Right forelimb (tissue), 1 donor: ENCODE results near the gene DNAJC18.
A peak's percentile ranks its signal among the peaks of the same experiment; 100 is the strongest.
"Not testable (repeated sequence)": the region's sequence is repeated elsewhere in the genome, so short reads cannot be mapped to it uniquely, and the experiment has no call there.

Source experiments
- DNase-seq: peaks from one replicate; pipeline ENCODE4 v3.0.0-alpha.2; 2018

DNAJC18 gene

DNA sequence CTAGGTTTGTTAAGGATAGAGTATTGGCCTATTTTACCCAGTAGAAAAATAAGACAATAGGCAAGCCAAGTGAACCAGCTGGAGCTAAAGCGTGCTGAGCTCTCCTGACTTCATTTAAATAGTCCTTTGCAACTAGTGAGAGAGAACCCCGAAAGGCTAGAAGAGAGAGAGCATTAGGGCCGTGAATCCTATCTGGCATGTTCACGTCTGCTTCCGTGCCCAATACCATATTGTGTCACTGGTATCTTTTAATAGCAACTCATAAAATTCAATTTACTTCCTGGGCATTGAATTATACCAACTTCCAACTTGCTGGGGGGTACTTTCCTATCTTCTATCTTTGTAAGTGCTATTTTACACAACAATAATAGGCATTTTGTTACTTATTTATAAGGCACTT is 13.8 kb downstream of the DNAJC18 start:
- DNase-seq, result no peak

- DNase-seq, result no peak
Observed at GRCh38 chr5:139422307-139422893, 16.9 kb downstream of the DNAJC18 start.

- DNase-seq, result no peak
Observed at GRCh38 chr5:139419226-139420192, 19.8 kb downstream of the DNAJC18 start.

- DNase-seq, result no peak
Observed at GRCh38 chr5:139418793-139419192, 20.5 kb downstream of the DNAJC18 start.

GRCh38 chr5:139417214-139417613 is 22.1 kb downstream of the DNAJC18 start:
- DNase-seq, result no peak

DNA sequence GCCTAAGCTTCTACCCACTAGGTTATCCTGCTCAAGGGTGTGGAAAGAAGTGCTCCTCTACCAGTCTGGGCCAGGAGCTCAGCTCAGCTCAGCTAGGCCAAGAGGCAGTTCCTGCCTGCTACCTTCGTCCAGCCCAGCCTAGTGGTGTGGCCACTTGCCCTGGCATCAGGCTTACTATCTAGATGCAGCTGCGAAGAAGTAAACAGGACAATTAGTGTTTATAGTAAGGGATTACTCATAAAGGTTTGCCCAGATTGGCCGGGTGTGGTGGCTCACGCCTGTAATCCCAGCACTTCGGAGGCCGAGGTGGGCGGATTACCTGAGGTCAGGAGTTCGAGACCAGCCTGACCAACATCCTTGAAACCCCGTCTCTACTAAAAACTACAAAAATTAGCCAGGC is 22.7 kb downstream of the DNAJC18 start:
- no peak for DNase-seq

- DNase-seq, result no peak
Observed at GRCh38 chr5:139415869-139416268, 23.5 kb downstream of the DNAJC18 start.

DNA sequence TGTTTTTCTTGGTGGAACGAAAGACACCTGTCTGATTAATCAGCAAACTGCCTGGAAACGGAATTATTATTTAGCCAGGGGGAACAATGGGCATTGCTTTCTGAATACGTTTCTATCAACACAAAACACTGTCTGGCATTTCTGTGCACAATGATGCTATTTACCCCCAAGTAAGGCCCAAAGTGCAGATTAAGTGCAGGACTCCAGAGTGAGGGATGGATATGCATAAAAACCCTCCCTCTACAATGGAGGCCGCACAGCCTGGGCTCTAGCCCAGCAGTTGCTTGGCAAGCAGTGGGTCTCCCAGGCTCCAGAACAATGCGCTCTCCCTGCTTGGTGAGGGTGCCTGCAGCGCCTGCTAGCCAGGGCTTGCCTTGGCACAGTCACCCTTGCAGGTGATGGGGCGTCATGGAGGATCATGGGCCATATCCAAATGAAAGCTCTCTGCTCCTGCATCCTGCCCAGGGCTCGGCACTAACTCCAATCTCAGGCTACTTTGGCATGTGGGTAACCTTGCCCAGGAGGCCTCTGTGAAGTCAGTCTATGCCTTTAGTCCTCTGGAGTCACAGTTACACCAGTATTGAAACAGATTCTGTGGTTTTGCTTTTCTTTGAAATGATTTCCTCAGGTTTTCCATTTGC is 24.0 kb downstream of the DNAJC18 start:
- no peak for DNase-seq

GRCh38 chr5:139414581-139415130 is 24.7 kb downstream of the DNAJC18 start:
- no peak for DNase-seq

DNA sequence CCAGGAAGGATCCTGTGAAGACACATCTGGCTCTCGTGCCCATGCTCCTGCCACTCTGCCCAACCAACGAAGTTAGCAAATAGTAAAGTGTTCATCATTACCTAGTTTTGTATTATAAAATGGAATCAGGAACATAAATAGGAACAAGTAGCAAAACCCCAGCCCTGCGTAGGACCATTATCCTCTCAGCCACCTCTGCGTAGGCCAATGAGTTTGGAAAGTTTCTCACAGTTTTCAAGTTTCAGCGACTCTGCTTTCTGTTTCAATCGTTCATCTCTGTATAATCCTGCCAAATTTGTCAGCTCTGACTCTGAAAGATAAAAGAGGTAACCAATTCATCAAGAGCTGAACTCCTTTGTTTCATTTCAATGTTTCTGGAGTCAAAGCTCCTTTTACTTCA is 25.4 kb downstream of the DNAJC18 start:
- DNase-seq, result no peak

DNA sequence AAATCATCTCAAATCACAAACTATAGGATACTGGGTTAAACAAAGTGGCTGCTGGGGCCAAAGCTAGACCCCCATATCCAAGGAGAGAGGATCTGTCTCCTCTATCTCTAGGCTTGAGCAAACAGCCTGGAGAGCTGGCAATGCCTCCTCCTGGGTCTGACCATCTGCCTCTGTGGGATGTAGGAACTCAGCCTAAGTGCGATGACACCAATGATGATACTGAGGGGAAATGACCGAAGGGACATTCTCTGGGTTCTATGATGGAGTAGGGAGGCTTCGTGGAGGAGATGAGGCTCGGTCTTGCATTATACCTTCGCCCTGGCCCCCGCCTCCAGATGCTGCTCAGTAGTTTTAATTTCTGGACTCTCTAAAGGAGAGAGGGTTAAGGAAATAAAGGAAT is 26.2 kb downstream of the DNAJC18 start:
- no peak for DNase-seq

GRCh38 chr5:139410993-139411828 is 28.1 kb downstream of the DNAJC18 start:
- no peak for DNase-seq

DNA sequence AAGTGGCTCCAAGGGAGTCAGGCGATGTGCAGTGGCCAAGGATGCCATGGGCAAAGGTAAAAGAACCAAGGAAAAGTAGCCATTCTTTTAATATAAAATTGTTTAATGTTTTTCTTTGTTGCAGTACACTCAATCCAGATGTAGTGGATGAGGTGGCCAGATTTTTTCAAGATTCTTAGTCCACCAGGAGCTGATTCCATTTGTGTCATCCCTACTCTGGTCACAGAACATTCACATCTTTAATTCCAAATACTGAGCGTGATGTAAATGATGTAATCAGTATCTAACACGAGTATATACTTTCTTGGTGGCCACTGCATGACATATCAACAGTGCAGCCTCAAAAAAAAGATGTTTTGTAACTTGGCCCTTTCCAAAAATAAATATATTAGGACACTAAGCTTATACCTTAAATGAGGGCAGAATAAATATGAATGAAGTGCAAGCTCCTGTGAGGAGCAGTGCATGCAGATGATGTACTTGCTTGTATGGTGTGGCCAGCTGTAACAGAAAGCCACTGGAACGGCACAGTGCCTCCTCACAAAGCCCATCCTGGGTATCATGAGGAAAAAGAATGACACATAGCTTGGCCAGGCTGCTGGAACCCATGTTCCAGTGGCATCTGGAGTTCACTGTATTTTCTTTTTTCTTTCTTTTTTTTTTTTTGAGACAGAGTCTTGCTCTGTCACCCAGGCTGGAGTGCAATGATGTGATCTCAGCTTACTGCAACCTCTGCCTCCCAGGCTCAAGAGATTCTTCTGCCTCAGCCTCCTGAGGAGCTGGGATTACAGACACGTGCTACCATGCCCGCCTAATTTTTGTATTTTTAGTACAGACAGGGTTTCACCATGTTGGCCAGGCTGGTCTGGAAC is 29.0 kb downstream of the DNAJC18 start:
- DNase-seq, result no peak

- not testable (repeated sequence) for DNase-seq
Observed at GRCh38 chr5:139409116-139409515, 30.2 kb downstream of the DNAJC18 start.

DNA sequence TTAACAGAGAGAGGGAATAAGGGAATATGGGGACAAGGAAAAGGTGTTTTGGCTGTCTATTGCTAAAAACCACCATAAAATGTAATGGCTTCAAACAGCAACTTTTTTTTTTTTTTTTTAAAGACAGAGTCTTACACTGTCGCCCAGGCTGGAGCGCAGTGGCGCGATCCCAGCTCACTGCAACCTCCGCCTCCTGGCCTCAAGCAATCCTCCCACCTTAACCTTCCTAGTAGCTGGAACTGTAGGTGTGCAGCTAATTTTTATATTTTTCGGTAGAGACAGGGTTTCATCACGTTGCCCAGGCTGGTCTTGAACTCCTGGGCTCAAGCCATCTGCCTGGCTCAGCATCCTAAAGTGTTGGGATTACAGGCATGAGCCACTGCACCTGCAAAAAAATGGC is 31.1 kb downstream of the DNAJC18 start:
- DNase-seq, result no peak

GRCh38 chr5:139407517-139407916 is 31.8 kb downstream of the DNAJC18 start:
- DNase-seq, result no peak

GRCh38 chr5:139406963-139407362 is 32.4 kb downstream of the DNAJC18 start:
- DNase-seq, result no peak

DNA sequence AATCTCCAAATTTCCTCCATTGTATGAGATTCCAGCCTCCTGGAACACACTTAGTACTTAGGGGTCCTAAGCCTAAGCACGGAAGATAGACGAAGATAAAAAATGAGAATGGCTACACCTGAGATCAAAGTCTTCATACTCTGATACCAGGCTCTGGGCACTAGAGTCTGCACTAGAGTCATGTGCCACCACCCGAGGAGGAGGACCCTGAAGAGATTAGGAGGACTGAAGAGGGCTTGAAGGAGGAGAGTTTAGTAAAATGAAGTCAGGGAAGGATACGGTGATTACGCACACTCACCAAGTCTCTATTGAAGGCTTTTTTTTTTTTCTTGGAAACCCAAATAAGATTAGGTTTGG is 34.9 kb downstream of the DNAJC18 start:
- DNase-seq, result no peak

- DNase-seq, result peak; percentile 98
Observed at GRCh38 chr5:139403787-139404483, 35.4 kb downstream of the DNAJC18 start, which contains the start of gene SPATA24. TSS of gene SPATA24 (minus strand) at chr5:139404089. CDS start at chr5:139404060, 29 bp downstream.

- no peak for DNase-seq
Observed at GRCh38 chr5:139403418-139403786, 35.9 kb downstream of the DNAJC18 start.
